Stimulated activated CD4-positive, alpha-beta T cell treated with anti-CD3 and anti-CD28 coated beads, Interleukin-12 subunit alpha, Interleukin-12 subunit beta, amount 100 ng/mL, for 24 hours (primary cell): ENCODE data around the gene DMAC2.
"Not testable (repeated sequence)": the region's sequence is repeated elsewhere in the genome, so short reads cannot be mapped to it uniquely, and the experiment has no call there.

ENCODE experiments used
- DNase-seq, 2 experiments: peaks; one replicate each; pipeline ENCODE4 v3.0.0-alpha.2; 2020; ENCODE audit warnings: low read depth in 2 of 2

The DMAC2 gene

DNA sequence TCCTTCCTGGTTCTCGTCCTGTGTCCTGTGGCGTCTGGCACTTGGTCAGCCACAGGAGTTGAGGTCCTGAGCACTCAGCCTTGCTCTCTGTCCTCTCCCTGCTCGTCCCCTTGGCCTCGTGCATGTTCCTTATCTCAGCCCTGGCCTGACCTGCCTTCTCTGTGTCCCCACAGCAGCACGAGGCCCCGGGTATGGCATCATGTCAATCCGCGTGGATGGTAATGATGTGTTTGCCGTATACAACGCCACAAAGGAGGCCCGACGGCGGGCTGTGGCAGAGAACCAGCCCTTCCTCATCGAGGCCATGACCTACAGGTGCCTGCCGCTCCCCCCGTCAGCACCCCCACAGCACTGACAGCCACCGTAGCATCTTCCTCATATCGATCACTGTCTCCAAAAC is 17.3 kb downstream of the DMAC2 start:
- DNase-seq, result no peak

DNA sequence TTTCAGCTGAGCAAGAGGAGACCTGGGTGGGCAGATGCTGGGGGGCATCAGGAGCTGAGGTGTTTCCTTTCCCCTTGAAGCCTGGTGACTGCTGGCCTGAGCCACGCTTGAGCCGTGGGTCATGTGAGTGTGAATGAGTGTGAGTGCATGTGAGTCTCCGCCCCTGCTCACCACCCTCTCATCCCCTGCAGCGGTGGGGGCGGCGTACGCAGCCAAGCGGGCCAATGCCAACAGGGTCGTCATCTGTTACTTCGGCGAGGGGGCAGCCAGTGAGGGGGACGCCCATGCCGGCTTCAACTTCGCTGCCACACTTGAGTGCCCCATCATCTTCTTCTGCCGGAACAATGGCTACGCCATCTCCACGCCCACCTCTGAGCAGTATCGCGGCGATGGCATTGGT is 17.7 kb downstream of the DMAC2 start:
- no peak for DNase-seq

DNA sequence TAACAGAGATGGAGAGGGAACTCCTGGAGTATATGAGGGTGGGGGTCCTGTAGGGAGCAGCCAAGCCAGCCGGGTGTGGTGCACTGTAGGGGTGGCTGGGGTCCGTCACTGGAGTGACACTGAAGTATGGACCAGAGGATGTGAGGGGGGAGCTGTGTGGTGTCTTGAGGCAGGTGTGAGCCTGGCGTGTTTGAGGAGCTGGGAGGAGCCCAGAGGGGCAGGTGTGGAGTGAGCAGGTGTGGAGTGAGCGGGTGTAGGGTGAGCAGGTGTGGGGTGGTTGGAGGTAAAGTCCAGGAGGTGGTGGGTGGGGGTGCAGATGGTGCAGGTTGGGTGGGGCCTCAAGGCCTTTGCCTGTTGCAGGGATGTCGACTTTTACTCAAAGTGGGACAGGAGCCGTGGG is 18.4 kb downstream of the DMAC2 start:
- DNase-seq, result no peak

DNA sequence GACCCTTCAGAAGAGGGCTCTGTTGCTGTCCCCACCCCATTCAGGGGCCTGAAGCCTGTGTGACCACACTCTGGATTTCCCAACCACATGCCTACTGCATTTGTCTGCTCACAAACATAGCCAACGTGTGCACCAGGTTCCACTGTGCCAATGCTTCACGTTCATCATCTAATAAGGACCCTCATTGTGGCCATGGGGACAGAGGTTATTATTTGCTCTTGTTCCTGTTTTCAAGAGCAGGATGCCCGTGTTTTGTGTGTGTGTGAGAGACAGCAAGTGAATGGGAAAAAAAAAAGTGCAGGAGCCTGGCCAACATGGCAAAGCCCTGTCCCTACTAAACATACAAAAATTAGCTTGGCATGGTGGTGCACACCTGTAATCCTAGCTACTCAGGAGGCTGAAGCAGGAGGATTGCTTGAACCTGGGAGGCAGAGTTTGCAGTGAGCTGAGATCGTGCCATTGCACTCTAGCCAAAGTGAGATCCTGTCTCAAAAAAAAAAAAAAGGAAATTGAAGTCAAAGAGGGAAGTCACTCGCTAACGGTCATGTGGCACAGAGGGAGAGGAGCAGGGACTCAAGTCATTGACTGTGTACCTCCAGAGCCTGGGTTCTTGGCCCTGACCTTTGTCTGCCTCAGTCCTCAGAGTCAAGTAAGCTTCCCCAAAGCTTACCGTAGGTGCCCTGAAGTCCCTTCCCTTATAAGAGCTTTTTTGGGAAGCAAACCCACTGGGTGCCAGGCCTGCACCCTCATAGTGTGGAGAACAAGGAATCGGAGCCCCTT is 19.4 kb downstream of the DMAC2 start:
- no peak for DNase-seq

DNA sequence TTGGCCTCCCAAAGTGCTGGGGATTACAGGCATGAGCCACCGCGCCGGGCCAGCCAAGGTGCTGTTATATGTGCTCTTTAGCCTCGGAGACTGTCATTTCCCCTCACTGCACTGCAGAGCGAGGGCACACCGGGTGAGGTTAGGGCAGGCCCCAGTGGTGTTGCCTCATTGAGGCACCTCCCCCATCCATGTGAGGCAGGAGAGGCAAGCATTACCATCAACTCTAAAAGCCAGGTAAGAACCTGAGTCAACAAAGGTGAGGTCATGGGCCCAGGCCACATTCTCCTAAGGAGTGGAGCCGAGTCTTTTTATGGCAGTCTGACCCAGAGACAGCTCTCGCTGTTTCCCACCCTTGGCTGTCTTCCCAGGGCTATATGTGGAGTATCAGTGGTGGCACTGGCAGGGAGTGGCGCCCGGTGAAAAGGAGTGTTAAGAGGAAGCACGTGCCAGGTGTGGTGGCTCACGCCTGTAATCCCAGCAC is 23.5 kb downstream of the DMAC2 start:
- DNase-seq, result no peak

DNA sequence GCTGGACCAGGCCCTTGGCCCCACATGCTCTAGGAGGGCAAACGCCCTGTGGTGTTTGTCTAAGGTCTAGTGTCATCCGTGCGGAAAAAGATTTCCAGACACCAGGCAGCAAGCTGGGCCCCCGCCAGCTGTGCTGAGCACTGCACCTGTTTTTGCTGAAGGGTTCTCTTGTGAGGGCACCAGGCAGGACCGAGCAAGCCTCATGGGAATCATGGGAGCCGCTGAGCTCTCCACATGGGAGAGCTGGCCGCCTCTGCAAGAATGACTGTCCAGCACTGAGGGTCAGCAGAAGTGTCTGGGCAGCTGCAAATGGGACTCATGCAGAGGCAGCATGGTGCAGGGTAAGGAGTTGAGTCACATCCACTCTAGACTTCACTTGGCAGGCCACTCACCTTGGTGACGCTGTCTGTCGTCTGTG is 24.5 kb downstream of the DMAC2 start:
- no peak for DNase-seq

DNA sequence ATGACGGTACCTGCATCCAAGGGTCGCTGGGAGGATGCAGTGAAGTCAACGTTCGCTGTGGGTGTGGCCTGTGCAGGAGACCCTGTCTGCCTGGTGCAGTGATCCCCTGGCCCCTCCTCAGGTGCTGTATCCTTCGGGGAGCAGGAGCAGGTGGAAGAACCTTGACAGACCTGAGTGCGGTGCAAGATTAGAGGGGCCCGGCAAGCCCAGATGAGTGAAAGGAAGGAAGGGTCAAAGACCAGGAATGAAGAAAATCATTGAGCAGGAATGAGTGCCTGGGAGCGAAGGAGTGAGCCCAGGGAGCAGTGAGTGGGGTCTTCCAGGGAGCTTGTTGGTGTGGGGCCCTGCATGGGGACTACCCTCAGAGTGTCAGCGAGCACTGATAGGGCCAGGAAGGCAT is 25.3 kb downstream of the DMAC2 start:
- DNase-seq, result no peak

DNA sequence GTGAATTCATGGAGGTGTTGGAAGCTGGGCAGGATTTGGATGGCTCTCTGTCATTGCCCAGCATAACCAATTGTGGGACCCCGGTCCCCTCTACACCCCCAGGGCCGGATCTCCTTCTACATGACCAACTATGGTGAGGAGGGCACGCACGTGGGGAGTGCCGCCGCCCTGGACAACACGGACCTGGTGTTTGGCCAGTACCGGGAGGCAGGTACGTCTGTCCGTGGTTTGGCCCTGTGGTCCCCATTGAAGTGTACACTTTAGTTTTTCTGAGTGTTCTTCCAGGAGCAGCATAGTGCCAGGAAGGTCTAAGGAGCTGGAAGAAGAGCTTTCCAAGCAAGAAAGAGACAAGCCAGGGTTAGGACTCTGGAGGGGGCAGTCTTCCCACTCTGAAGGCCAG is 25.8 kb downstream of the DMAC2 start:
- DNase-seq, result no peak

DNA sequence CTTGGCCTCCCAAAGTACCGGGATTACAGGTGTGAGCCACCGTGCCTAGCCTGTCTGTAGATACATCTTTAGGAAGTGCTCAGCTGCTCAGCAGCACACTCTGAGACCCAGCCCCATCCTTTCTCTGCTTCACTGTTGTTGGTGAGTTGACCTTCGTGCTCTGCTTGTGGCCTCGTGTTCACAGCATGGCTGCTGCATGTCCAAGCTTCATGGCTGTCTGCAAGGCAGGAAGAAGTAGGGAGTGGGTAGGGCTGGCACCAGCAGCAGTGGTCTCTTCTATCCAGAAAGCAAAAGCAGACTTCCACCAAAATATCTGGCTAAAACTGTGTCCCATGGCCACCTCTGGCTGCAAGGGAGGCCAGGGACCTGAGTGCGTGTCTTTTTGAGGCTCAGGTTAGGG is 26.8 kb downstream of the DMAC2 start:
- DNase-seq, result no peak

DNA sequence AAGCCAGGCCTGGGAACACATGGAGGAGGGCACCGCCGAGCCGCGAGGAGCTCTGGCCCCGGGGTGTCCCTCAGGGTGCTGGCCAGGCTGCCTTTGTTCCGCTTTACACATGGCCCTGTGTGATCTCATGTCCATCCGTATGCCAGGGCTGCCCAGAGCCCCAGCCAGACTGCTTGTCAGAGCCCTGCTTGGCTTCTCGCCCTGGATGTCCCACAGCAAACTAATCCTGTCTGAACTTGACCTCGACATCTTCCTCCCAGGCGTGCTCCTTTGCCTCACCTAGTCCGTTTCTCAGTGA is 27.8 kb downstream of the DMAC2 start:
- no peak for DNase-seq

DNA sequence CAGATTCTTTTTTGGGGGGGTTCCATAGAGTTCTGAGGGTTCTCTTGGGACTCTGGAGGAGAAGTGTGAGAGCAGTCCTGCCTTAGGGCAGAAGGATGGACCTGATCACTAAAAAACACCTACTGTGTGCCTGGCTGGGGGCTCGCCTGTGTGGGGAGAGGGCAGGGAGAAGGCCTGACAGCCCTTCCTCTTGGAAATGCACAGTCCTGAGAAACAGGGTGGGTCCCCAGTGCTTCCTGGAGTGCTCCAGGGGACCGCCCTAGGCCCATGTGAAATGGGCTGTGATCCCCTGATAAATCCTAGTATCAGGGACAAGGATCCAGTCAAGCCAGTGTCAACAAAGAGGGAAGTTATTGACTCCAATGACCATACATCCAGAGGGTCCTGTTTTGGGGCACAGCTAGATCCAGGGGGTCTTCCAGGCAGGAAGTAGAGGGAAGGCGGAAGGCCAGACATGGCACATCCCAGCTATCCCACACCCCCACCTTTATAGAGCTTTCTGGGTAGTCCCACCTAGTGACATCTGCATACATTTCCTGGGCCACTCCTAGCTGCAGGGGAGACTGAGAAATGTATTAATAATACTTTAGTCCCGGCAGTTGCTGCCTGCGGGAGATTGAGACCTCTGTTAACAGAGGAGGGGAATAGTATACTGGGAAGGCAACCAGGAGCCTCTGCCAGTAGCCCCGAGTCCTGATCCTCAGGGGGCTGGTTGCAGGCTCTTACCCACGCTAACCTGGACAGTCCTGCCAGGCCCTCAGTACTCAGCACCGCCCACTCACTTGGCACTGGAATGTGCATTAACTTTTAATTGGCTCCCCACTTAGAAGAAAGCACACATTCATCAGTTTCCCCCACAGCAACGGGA is 28.4 kb downstream of the DMAC2 start:
- no peak for DNase-seq

DNA sequence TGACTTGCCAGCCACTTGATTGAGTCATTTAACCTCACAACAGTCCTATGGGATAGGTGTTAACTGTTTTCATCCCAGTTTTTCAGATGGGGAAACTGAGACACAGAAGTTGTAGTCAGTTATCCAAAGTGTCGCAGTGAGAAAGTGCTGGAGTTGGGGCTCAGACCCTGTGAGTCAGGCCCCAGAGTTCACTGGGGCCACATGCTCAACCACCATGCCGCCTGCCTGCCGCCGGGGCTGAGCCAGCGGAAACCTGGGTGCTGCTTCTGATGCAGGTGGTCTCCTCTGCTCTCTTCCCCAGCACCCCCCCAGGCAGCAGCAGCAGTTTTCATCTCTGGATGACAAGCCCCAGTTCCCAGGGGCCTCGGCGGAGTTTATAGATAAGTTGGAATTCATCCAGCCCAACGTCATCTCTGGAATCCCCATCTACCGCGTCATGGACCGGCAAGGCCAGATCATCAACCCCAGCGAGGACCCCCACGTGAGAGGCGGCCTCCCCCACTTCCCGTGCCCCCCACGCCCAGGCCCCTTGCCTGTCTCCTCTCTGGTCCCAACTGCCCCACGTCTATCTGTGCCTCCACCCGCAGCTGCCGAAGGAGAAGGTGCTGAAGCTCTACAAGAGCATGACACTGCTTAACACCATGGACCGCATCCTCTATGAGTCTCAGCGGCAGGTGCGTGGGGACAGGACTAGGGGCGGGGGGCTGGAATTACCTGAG is 29.2 kb downstream of the DMAC2 start:
- DNase-seq, result no peak

DNA sequence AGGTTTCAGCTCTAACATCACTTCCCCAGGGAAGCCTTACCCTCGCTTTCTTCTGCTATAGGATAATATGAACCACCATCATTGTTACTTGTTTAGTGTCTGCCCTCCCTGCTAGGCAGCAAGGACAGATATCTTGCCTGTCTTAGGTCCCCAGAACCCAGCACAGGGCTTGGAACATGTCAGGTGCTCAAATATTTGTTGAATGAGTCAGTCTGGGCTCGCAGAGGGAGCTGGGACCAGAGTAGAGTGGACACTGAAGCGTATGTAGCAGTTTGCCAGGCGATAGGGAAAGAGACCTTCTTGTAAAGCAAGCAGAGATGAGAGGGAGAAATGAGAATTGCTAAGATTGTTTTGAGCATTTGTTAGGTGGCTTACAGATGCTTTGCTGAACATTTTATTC is 30.4 kb downstream of the DMAC2 start:
- no peak for DNase-seq

DNA sequence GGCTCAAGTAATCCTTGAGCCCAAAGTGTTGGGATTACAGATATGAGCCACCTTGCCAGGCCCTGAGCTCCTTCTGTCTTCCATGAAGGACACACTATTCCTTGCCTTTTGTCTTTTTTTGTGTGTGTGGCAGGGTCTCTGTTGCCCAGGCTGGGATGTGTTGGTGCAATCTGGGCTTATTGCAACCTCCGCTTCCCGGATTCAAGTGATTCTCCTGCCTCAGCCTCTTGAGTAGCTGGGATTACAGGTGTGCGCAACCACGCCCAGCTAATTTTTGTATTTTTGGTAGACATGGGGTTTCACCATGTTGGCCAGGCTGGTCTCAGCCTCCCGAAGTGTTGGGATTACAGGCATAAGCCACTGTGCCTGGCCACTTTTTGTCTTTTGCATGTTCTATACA is 30.9 kb downstream of the DMAC2 start:
- not testable (repeated sequence) for DNase-seq

DNA sequence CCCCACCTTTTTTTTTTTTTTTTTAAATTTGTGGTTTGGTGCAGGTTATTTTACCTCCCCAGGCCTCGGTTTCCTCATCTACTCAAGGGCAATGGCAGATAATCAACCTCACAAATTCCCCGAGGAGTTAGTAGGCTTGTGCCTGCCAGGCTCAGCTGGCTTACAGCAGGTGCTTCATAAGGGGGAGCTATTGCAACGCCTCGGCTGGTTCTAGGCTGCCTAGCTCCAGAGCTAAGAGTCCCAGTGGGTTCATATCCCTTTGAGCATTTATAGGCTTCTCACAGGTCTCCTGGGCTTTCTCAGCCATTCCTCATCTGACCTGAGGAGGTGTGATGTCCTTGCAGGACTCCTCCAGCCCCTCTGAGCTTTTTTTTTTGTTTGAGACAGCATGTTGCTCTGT is 31.5 kb downstream of the DMAC2 start:
- DNase-seq, result no peak

DNA sequence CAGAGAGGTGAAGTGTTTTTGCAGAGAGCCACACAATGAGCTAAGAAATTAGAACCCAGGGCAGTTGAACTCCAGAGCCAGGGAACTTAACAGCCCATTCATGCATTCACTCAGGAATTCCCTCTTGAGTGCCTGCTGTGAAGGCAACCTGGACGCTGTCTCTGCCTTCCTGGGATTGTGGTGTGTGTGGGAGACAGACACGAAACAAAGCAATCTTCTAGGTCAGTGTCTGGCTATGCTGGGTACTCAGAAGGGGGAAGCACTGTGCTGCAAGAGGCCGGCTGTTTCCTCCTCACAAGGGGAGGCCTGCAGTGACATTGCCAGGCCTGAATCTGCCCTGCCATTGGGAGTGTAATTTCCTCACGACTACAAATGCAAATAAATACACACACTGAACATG is 32.4 kb downstream of the DMAC2 start:
- DNase-seq, result no peak

DNA sequence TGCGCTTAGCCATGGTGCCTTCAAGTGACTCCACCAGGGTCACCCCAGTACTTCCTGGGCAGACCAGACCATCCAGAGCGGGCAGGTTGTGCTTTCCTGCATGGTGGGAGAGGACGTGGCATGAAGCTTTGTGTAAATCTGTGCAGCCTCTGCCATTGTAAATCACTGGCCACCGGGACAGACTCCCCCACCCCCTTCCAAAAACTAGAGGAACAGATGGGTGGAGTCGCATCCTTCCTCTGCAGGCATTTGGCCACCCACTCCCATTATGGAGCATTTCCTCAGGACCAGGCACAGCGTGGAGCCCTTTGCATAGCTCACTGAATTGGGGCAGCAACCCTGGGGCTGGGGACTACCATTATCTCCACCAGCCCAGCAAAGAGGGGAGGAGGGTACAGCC is 33.9 kb downstream of the DMAC2 start:
- no peak for DNase-seq

DNA sequence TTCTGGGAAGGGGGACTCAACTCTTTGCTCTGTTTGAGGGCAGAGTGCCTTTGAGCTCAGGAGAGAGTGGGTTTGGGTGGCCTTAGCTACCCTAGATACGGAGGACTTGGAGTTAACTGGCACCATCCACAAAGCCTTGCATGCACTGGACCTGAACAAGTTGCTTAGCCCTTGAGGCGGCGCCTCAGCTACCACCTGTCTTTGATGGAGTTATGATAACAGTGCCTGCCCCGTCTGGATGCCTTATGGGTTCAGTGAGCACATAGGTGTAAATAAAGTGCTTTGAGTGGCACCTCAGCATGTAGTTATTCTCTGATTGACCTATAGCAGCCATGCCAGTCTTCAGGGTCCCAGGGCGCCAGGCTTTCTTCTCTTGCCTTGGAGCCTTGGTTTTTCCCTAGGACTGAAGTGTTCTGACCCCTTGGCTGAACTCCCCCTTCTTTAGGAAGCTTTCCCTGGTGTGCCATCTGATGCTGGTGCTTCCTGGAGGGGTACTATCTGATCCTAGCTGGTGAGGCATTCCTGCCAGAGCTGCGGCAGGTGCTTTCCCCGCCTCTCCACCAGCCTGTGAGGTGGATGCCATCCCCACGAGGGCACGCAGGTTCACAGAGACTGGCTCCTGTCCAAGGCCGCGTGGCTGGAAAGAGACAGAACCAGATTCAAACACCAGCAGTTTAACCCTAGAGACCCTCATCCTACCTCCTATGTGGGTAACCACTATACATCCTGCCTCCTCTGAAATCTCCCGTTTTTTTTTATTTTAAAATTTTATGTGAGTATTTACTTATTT is 36.3 kb downstream of the DMAC2 start:
- no peak for DNase-seq

DNA sequence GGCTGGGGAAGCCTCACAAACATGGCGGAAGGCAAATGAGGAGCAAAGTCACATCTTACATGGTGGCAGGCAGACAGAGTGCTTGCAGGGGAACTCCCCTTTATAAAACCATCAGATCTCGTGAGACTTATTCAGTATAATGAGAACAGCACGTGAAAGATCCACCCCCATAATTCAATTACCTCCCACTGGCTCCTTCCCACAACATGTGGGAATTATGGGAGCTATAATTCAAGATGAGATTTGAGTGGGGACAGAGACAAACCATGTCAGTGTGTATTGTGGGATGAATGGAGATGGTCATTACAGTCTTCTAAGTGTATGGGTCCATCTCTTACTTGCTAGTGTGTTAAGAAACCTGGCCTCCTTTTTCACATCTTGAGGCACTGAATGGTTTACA is 37.7 kb downstream of the DMAC2 start:
- no peak for DNase-seq

DNA sequence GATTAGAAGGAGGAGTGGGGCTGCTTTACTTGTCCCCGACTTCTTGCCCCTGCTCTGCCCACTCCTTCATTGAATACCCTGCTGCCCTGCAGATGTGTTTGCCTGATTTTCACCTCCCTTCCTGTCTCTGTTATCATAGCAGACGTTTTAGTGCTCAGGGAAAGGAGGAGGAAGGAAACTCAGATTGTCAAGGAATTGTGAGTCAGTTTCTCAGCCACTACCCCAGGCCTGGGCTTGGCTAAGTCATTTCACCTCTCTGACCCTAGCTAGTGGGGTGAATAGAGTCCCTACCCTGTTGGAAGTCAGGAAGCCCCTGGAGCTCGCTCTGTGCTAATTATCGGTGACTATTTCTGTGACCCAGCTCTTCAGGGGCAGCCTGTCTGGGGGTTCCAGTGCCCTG is 38.2 kb downstream of the DMAC2 start:
- DNase-seq, result no peak

DNA sequence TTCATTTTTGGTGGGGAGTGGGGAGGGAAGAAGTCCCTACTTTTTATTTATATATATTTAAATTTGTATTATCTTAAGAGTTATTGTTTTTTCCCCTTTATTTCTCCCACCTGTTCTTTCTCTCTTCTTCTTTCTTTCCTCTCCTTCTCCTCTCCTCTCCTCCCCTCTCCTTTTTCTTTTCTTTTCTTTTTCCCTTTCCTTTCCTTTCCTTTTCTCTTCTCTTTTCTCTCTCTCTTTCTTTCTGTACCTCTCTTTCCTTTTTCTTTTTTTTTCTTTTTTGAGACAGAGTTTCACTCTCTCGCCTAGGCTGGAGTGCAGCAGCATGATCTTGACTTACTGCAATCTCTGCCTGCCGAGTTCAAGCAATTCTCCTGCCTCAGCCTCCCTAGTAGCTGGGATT is 40.2 kb downstream of the DMAC2 start:
- DNase-seq, result no peak

DNA sequence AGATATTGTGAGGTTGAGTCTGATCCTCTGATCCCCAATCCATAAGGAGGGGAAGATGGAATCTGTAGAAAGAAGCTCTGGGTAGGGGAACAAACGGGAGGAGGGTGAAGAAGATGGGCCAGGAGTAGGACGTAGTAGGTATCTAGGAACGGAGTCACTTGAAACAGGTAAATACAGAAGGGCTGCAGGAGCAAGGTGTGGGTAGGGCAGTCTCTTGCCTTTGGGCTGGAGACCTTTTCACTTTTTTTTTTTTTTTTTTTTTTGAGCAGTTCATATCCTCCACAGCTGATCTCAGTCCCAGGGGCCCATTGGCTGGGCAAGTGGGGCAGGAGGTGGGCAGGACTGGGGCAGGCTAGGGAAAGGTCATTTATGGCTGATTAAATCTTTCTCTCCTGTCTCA is 40.6 kb downstream of the DMAC2 start:
- DNase-seq, result no peak
